B cell (primary cell): Measurements from ENCODE around the gene XIAP. TPM values are rescaled to one million over a fixed set of nuclear protein-coding genes. Genes with fewer than 3 reads are reported as not detected.

Experiments used
- ATAC-seq: fragments of 200-7000 bp; cut with Tn5 transposase; one replicate; pipeline ENCODE4 v1.10.0; 2021; ENCODE audit warnings: low read depth, mild to moderate bottlenecking, moderate number of reproducible peaks, moderate library complexity
- CTCF ChIA-PET: fragments of 350-600 bp; sonication (Branson Sonifier 250); formaldehyde crosslinking; loops from one replicate; lab custom pipeline; 2021; ENCODE audit warnings: antibody characterized with exemption, inconsistent platforms; lab: Charles Lee
- POLR2A ChIA-PET: fragments of 350-600 bp; sonication (Branson Sonifier 250); formaldehyde crosslinking; loops from one replicate; lab custom pipeline; 2021; ENCODE audit warnings: antibody characterized with exemption; lab: Charles Lee
- DNase-seq: peaks from one replicate; pipeline ENCODE4 v3.0.0; 2013
- H2AFZ ChIP-seq: 2 replicates; pipeline ENCODE4 v1.6.1; 2012; ENCODE audit warnings: mild to moderate bottlenecking, low read depth, low read length; ENCODE audit not compliant: insufficient read depth, poor library complexity, severe bottlenecking
- H3K27ac ChIP-seq, 2 donors: 1 replicate in 1 of 2; 2 replicates in 1 of 2; pipeline ENCODE4 v1.5.1; 2012 to 2013; ENCODE audit warnings: low read length in 2 of 2, mild to moderate bottlenecking in 2 of 2, moderate library complexity in 1 of 2
- H3K27me3 ChIP-seq, 4 experiments: fragments of 200-600 bp in 1 of 4; sonication (generic) in 1 of 4; replicated peaks in 1 of 4; 1 replicate in 2 of 4; 2 replicates in 2 of 4; pipeline versions ENCODE4 v1.6.1 to v1.7.0; 2013 to 2016; ENCODE audit warnings: low read length in 3 of 4, mild to moderate bottlenecking in 2 of 4, mixed read lengths in 1 of 4, moderate library complexity in 1 of 4; ENCODE audit not compliant: insufficient read depth in 4 of 4, control insufficient read depth in 3 of 4; ENCODE audit errors: control extremely low read depth in 1 of 4
- H3K36me3 ChIP-seq, 2 experiments: replicated peaks in 1 of 2; 1 replicate in 1 of 2; 2 replicates in 1 of 2; pipeline versions ENCODE4 v1.6.1 to v1.7.1; 2013; ENCODE audit warnings: low read length in 1 of 2; ENCODE audit not compliant: insufficient read depth in 2 of 2, control insufficient read depth in 1 of 2; ENCODE audit errors: control extremely low read depth in 1 of 2, extremely low read depth in 1 of 2
- H3K4me1 ChIP-seq, 2 donors: fragments of 200-600 bp in 1 of 2; sonication (generic) in 1 of 2; 1 replicate in 1 of 2; 2 replicates in 1 of 2; pipeline versions ENCODE4 v1.5.1 to v1.6.1; 2013 to 2017; ENCODE audit warnings: low read length in 2 of 2; ENCODE audit not compliant: control insufficient read depth in 2 of 2, insufficient read depth in 2 of 2
- H3K4me2 ChIP-seq: replicated peaks from 2 replicates; pipeline ENCODE3; 2012; ENCODE audit warnings: mild to moderate bottlenecking, low read depth, low read length; ENCODE audit not compliant: poor library complexity, severe bottlenecking
- H3K4me3 ChIP-seq, 5 experiments: fragments of 200-600 bp in 1 of 5; sonication (generic) in 1 of 5; 1 replicate in 3 of 5; 2 replicates in 2 of 5; pipeline versions ENCODE4 v1.5.1 to v1.7.0; 2011 to 2016; ENCODE audit warnings: low read length in 4 of 5, mild to moderate bottlenecking in 4 of 5, low read depth in 2 of 5, control low read depth in 1 of 5, moderate library complexity in 1 of 5; ENCODE audit not compliant: insufficient read depth in 1 of 5; ENCODE audit errors: control extremely low read depth in 1 of 5, extremely low read depth in 1 of 5
- H3K79me2 ChIP-seq: fragments of 200-600 bp; sonication (generic); one replicate; pipeline ENCODE4 v1.6.0; 2016; ENCODE audit warnings: low read length; ENCODE audit not compliant: control insufficient read depth, insufficient read depth
- H3K9ac ChIP-seq: fragments of 200-600 bp; sonication (generic); 2 replicates; pipeline ENCODE4 v1.6.1; 2017; ENCODE audit warnings: mild to moderate bottlenecking, low read length, moderate library complexity
- H3K9me3 ChIP-seq, 3 donors: one replicate each; pipeline versions ENCODE4 v1.6.1 to v1.7.1; 2013; ENCODE audit warnings: low read length in 2 of 3; ENCODE audit not compliant: control insufficient read depth in 2 of 3, insufficient read depth in 1 of 3; ENCODE audit errors: control extremely low read depth in 1 of 3
- H4K20me1 ChIP-seq: 2 replicates; pipeline ENCODE4 v1.6.0; 2012; ENCODE audit warnings: mild to moderate bottlenecking, low read length; ENCODE audit not compliant: insufficient read depth, control insufficient read depth, poor library complexity, severe bottlenecking
- H3K27ac Mint-ChIP-seq: one replicate; pipeline ENCODE4 v1.8.0; 2021; ENCODE audit warnings: mixed read lengths
- H3K27me3 Mint-ChIP-seq: one replicate; pipeline ENCODE4 v1.8.0; 2021; ENCODE audit warnings: mixed read lengths
- H3K4me1 Mint-ChIP-seq: one replicate; pipeline ENCODE4 v1.8.0; 2021; ENCODE audit warnings: mixed read lengths
- H3K4me3 Mint-ChIP-seq: one replicate; pipeline ENCODE4 v1.8.0; 2021; ENCODE audit warnings: mixed read lengths
- H3K9me3 Mint-ChIP-seq: one replicate; pipeline ENCODE4 v1.8.0; 2022; ENCODE audit warnings: mixed read lengths; ENCODE audit not compliant: insufficient read depth
- EZH2 ChIP-seq: IDR thresholded peaks from 2 replicates; pipeline ENCODE4 v1.6.1; 2012; ENCODE audit warnings: borderline replicate concordance, low read depth, mild to moderate bottlenecking, moderate library complexity, low read length; ENCODE audit not compliant: insufficient read depth, poor library complexity, severe bottlenecking
- WGBS: methylation state at CpG from one replicate; pipeline ENCODE4 v1.1.5; 2013; ENCODE audit warnings: missing lambda C conversion rate; ENCODE audit not compliant: insufficient coverage; 5-methylcytosine and 5-hydroxymethylcytosine counted together
- intact Hi-C: fragments of 100-400 bp; cut with micrococcal nuclease; formaldehyde crosslinking; loops from one replicate; pipeline ENCODE4 v1.10.0; 2022
- polyA plus RNA-seq: library from polyadenylated mRNA; depleted of rRNA; stranded (reverse); fragments of >200 nt; gene quantifications from 2 replicates; pipeline ENCODE4 v1.2.3, GENCODE V29; 2012
- total RNA-seq, 2 donors: library from RNA; stranded (reverse); fragments of 120-200 nt in 1 of 2; gene quantifications; 1 replicate in 1 of 2; 2 replicates in 1 of 2; pipeline versions ENCODE4 v1.2.3 to v1.2.4, GENCODE V29; 2013 to 2022
- TF ChIP-seq, protein P1 (sequence below): fragments of 200-600 bp; IDR thresholded peaks from one replicate; pipeline ENCODE4 v1.8.0; 2022; ENCODE audit warnings: antibody characterized with exemption, mild to moderate bottlenecking

The XIAP gene
- total and polyA plus RNA-seq, 2 donors (not counting 1 experiment from before 2014, with no cell fraction given) = 9.2 to 36.2 TPM

DNA sequence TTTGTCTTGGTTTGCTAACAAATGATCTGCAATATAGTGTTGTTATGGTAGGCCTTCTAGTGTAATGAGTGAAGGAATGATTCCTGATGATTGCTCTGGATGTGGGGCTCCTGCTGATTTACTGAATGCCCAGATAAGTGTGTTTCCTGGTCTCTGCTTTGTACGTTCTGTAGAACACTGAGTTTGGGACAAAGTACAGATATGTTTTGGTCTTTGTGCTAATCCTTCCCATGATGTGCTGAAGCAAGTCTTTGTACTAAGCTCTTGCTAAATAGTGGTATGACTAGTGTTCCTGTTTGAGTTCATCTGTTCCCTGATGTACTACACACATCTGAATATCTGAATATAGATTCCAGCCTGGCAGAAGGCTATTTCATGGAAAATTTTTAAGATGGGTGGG, 36.9 kb upstream of the XIAP start:
- Histone ChIP-seq H2AFZ (no peak overlapping the region), H3K79me2 (no peaks in the 10 kb centered on the region), H3K27ac (no peak overlapping the region), H3K4me1 (no peaks in the 10 kb centered on the region), H3K9ac (no peak overlapping the region), H3K9me3 (peaks cover 0 to 10% (median 0%) of the 10 kb centered on the region in 3 donors), H3K36me3 (no peaks in the 10 kb centered on the region), H3K4me3 (no peak overlapping the region), H3K4me2 (no peak overlapping the region), H4K20me1 (no peaks in the 10 kb centered on the region), H3K27me3 (no peaks in the 10 kb centered on the region)
- no peaks in the 10 kb centered on the region for H3K27me3 Mint-ChIP-seq
- WGBS = no CpG with 5 or more reads among the region's 1 CpG
- no peak for DNase-seq
- no peak overlapping the region for H3K27ac Mint-ChIP-seq
- no peak overlapping the region for H3K4me3 Mint-ChIP-seq
- no peak for ATAC-seq
- CTCF ChIA-PET = no interaction called here
- POLR2A ChIA-PET = no interaction called here
- TF ChIP-seq, protein P1, sequence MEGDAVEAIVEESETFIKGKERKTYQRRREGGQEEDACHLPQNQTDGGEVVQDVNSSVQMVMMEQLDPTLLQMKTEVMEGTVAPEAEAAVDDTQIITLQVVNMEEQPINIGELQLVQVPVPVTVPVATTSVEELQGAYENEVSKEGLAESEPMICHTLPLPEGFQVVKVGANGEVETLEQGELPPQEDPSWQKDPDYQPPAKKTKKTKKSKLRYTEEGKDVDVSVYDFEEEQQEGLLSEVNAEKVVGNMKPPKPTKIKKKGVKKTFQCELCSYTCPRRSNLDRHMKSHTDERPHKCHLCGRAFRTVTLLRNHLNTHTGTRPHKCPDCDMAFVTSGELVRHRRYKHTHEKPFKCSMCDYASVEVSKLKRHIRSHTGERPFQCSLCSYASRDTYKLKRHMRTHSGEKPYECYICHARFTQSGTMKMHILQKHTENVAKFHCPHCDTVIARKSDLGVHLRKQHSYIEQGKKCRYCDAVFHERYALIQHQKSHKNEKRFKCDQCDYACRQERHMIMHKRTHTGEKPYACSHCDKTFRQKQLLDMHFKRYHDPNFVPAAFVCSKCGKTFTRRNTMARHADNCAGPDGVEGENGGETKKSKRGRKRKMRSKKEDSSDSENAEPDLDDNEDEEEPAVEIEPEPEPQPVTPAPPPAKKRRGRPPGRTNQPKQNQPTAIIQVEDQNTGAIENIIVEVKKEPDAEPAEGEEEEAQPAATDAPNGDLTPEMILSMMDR = no peak
- TF ChIP-seq EZH2 = no peak
- intact Hi-C loops = no loop called here
- H3K4me1 Mint-ChIP-seq = no peaks in the 10 kb centered on the region
- H3K9me3 Mint-ChIP-seq = no peaks in the 10 kb centered on the region

DNA sequence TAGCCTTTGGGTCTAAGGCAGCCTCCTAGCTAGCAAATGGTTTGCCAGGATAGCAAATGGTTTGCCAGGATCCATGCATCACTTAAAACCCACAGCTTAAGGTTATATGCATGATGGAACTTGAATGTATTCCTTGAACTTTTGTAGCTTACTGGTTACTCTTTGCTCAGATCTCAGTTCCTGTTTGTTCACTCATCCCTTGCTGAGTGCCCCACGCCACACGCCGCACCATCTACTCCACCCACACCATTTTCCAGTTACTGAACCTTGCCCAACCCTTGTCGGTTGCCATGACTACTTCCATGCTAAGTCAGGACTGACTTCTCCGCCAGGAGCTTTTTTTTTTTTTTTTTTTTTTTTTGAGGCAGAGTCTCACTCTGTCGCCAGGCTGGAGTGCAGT, 29.5 kb upstream of the XIAP start:
- intact Hi-C loops = loop anchor here (5.0 kb wide), 1 partner anchor 187 kb away; no protein-coding TSS in a partner anchor
- H3K9ac ChIP-seq = no peak overlapping the region
- peak overlapping the region; percentile 87 for H3K4me3 Mint-ChIP-seq
- ATAC-seq (peak; percentile 78), DNase-seq (peak; percentile 73)
- H4K20me1 ChIP-seq = no peaks in the 10 kb centered on the region
- H3K27ac ChIP-seq = no peak overlapping the region
- H3K36me3 ChIP-seq = no peaks in the 10 kb centered on the region
- POLR2A ChIA-PET = interaction anchor here (0.6 kb wide), 1 partner anchor 52 kb away, joined by 4 read pairs; no protein-coding TSS in a partner anchor
- H3K9me3 Mint-ChIP-seq = no peaks in the 10 kb centered on the region
- peak overlapping the region; percentile 93 for H3K27ac Mint-ChIP-seq
- H3K4me1 ChIP-seq = peaks cover 11 to 18% of the 10 kb centered on the region in 2 donors
- H3K4me1 Mint-ChIP-seq = peaks cover 18% of the 10 kb centered on the region
- H3K4me3 ChIP-seq = no peak overlapping the region
- H3K79me2 ChIP-seq = no peaks in the 10 kb centered on the region
- H2AFZ ChIP-seq = no peak overlapping the region
- CTCF ChIA-PET = interaction anchor here (0.7 to 1.9 kb wide), 3 partner anchors 52 to 274 kb away, joined by 4 to 8 read pairs (median 5); no protein-coding TSS in a partner anchor
- TF ChIP-seq, protein P1 = no peak
- TF ChIP-seq EZH2 = no peak
- peak overlapping the region; percentile 33 for H3K4me2 ChIP-seq
- no peaks in the 10 kb centered on the region for H3K27me3 ChIP-seq
- no peaks in the 10 kb centered on the region for H3K9me3 ChIP-seq
- H3K27me3 Mint-ChIP-seq = no peaks in the 10 kb centered on the region
- WGBS = no CpG with 5 or more reads among the region's 6 CpGs
